Thymus (tissue), 11 donors: ENCODE results near the gene SLC16A10. TPM values are rescaled to one million over a fixed set of nuclear protein-coding genes. Genes with fewer than 3 reads are reported as not detected.
A peak's percentile ranks its signal among the peaks of the same experiment; 100 is the strongest.

Experiments
- DNase-seq, 9 donors: peaks; one replicate each; pipeline ENCODE4 v3.0.0-alpha.2; 2013; ENCODE audit warnings: low spot score in 9 of 9, low read depth in 6 of 9, missing footprints in 1 of 9
- H3K27ac ChIP-seq, 2 donors: one replicate each; pipeline ENCODE4 v1.5.1; 2013; ENCODE audit warnings: control low read depth in 1 of 2, low read depth in 1 of 2, low read length in 1 of 2, mild to moderate bottlenecking in 1 of 2, moderate library complexity in 1 of 2
- H3K27me3 ChIP-seq, 2 donors: one replicate each; pipeline ENCODE4 v1.5.1; 2013; ENCODE audit warnings: low read length in 1 of 2; ENCODE audit not compliant: control insufficient read depth in 2 of 2, insufficient read depth in 1 of 2
- H3K36me3 ChIP-seq, 2 donors: one replicate each; pipeline ENCODE4 v1.5.1; 2013; ENCODE audit warnings: low read length in 1 of 2, mild to moderate bottlenecking in 1 of 2, moderate library complexity in 1 of 2; ENCODE audit not compliant: control insufficient read depth in 2 of 2, insufficient read depth in 2 of 2
- H3K4me1 ChIP-seq, 2 donors: one replicate each; pipeline ENCODE4 v1.5.1; 2013; ENCODE audit warnings: low read length in 2 of 2; ENCODE audit not compliant: control insufficient read depth in 2 of 2, insufficient read depth in 2 of 2
- H3K4me3 ChIP-seq, 2 donors: one replicate each; pipeline ENCODE4 v1.5.1; 2013; ENCODE audit warnings: low read length in 2 of 2, control low read depth in 1 of 2, mild to moderate bottlenecking in 1 of 2
- H3K9me3 ChIP-seq, 2 donors: one replicate each; pipeline ENCODE4 v1.5.1; 2013; ENCODE audit warnings: low read length in 1 of 2, mild to moderate bottlenecking in 1 of 2; ENCODE audit not compliant: control insufficient read depth in 2 of 2, insufficient read depth in 1 of 2
- WGBS: extraction: QIAGEN DNeasy Blood & Tissue Kit; methylation state at CpG from one replicate; pipeline ENCODE4 v1.1.7; 2013; 5-methylcytosine and 5-hydroxymethylcytosine counted together
- polyA plus RNA-seq: library from polyadenylated mRNA; stranded (reverse); fragments of 200-250 nt; gene quantifications from one replicate; pipeline ENCODE4 v1.2.3, GENCODE V29; 2013
- total RNA-seq: library from RNA; stranded (reverse); fragments of 120-200 nt; gene quantifications from one replicate; pipeline ENCODE4 v1.2.4, GENCODE V29; 2013
- donor health status: healthy.

SLC16A10 gene
- total and polyA plus RNA-seq, 2 donors, result 15.0 to 20.0 TPM

DNA sequence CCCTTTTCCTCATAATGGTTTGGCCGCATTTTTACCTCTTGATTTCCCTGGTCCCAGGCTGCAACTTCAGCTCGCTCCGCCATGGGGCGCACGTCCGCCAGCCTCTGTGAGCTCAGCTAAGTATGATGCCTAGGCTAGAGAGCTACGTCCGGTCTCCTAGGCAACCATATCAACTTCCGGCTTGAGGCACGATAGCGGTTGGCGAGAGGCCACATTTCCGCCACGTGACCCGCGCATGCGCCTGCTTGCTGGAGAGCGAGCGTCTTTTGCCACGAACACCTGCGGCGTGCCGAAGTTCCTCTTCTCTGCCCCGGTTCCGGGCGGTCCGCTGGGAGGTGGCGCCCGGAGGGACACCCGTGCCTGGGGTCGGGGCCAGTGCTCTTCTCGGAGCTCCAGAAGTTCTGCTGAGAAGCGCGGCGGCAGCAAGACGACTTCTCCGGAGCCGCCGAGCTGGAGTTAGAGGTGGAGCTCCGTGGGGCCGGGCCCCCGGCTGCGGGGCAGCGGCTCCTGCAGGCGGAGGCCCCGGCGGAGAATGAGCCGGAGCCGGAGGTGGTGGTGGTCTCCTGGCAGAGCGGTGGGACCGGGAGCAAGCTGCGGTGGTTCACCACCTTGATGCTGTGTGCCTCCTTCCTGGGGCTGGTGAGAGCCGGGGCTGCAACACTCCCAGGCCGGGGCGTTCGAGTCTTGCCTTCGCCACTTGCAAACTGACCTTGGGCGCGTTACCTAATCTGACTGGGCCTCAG, 172.0 kb downstream of the SLC16A10 start:
- Histone ChIP-seq H3K27me3 (peaks cover 0 to 4% of the 10 kb centered on the region in 2 donors), H3K4me1 (peaks cover 5 to 13% of the 10 kb centered on the region in 2 donors), H3K4me3 (peak overlapping the region; percentile 72 to 81), H3K27ac (peak overlapping the region; percentile 93 to 97), H3K36me3 (peaks cover 4 to 7% of the 10 kb centered on the region in 2 donors), H3K9me3 (no peaks in the 10 kb centered on the region)
- 2% methylated on average over 59 of the region's 59 CpGs for WGBS
- DNase-seq, result peak; percentile 98 to 100 (median 100)

- Histone ChIP-seq H3K4me1 (peaks cover 5 to 13% of the 10 kb centered on the region in 2 donors), H3K27me3 (no peaks in the 10 kb centered on the region), H3K27ac (peak overlapping the region in 1 of 2 donors; percentile 52), H3K9me3 (no peaks in the 10 kb centered on the region), H3K36me3 (peaks cover 6 to 11% of the 10 kb centered on the region in 2 donors), H3K4me3 (no peak overlapping the region)
- no peak for DNase-seq
- WGBS, result 94% methylated on average over 12 of the region's 12 CpGs
These were observed 173.4 kb downstream of the SLC16A10 start for GRCh38 chr6:111260570-111261298.

DNA sequence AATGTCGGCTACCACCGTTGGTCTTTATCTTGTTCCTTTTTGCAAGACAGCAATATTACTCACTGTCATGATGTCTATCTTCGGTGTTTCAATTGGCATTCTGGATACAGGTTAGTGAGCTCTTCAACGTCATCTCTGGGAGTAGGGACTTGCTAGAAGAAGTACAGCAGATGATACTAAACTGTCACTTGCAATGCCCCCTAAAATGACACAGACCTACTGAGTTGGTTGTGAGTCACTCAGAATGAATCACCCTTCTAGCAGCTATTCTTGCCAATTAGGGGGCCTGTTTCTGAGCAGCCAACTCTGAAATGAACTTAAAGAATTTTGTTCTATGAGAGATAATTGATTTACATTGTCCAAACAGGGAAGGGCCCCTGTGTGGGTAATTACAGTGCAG, 176.5 kb downstream of the SLC16A10 start:
- Histone ChIP-seq H3K4me1 (peaks cover 5 to 11% of the 10 kb centered on the region in 2 donors), H3K27ac (no peak overlapping the region), H3K36me3 (peaks cover 12 to 28% of the 10 kb centered on the region in 2 donors), H3K9me3 (no peaks in the 10 kb centered on the region), H3K4me3 (no peak overlapping the region), H3K27me3 (no peaks in the 10 kb centered on the region)
- 98% methylated on average over 4 of the region's 4 CpGs for WGBS
- DNase-seq, result no peak

- Histone ChIP-seq H3K4me1 (peaks cover 0 to under 1% of the 10 kb centered on the region in 2 donors), H3K9me3 (no peaks in the 10 kb centered on the region), H3K27me3 (no peaks in the 10 kb centered on the region), H3K27ac (no peak overlapping the region), H3K36me3 (peaks cover 17 to 32% of the 10 kb centered on the region in 2 donors), H3K4me3 (no peak overlapping the region)
- no peak for DNase-seq
- WGBS, result 98% methylated on average over 6 of the region's 6 CpGs
These were observed 178.5 kb downstream of the SLC16A10 start for GRCh38 chr6:111265842-111266241.

DNA sequence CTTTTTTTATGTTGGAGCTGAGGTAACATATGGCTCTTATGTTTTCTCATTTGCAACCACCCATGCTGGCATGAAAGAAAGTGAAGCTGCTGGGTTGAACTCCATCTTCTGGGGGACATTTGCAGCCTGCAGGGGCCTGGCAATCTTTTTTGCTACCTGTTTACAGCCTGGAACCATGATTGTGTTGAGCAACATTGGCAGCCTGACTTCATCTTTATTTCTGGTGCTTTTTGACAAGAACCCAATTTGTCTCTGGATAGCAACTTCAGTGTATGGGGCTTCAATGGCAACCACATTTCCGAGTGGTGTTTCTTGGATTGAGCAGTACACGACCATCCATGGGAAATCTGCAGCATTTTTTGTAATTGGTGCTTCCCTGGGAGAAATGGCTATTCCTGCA, 179.0 kb downstream of the SLC16A10 start:
- WGBS, result over 99% methylated on average over 2 of the region's 2 CpGs
- peaks cover 17 to 32% of the 10 kb centered on the region in 2 donors for H3K36me3 ChIP-seq
- H3K27me3 ChIP-seq, result no peaks in the 10 kb centered on the region
- no peak overlapping the region for H3K4me3 ChIP-seq
- no peaks in the 10 kb centered on the region for H3K9me3 ChIP-seq
- no peak for DNase-seq
- H3K27ac ChIP-seq, result no peak overlapping the region
- H3K4me1 ChIP-seq, result no peaks in the 10 kb centered on the region

DNA sequence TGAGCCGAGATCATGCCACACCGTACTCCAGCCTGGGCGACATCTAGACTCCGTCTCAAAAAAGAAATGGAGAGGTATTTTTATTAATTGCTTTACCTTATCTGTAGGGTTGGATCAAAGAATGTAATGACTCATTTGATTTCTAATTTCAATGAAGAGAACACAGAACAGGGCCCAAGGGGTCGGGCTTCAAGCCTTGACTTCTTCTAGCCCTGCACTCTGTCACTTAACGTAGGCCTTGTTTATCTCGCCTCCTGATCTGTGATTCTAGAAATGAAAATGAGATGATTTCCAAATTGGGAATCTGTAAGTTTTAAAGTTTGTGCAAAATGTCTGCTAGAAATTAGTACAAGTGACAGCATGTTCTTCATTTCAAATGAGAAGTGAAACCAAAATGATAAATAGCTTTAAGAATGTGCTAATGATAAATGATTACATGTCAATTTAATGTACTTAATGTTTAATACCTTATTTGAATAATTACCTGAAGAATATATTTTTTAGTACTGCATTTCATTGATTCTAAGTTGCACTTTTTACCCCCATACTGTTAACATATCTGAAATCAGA, 180.5 kb downstream of the SLC16A10 start:
- 96% methylated on average over 7 of the region's 7 CpGs for WGBS
- Histone ChIP-seq H3K4me3 (no peak overlapping the region), H3K36me3 (peaks cover 17 to 32% of the 10 kb centered on the region in 2 donors), H3K27ac (no peak overlapping the region), H3K9me3 (no peaks in the 10 kb centered on the region), H3K4me1 (no peaks in the 10 kb centered on the region), H3K27me3 (no peaks in the 10 kb centered on the region)
- no peak for DNase-seq

DNA sequence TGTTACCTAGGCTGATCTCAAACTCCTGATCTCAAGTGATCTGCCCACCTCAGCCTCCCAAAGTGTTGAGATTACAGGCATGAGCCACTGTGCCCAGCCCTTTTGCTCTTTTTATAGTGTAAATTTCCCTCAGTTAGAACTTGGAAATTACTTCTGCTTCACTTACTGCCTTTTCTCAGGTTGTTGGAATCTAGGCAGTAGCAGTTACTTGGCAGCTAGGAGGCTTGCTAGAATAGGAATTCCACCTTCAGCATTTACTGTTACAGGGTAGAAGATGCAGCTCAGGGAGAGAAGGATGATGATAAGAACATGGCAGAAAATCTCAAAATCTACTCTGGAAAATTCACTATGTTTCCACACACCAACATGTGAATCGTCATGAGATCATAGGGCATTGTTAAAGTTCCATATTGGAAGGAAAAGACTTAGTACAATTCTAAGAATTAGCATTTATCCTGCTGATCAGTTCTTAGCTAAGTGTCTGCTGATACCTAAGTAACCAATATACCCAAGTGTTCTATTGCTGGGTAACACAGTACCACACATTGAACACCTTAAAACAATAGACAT, 182.2 kb downstream of the SLC16A10 start:
- no peak for DNase-seq
- Histone ChIP-seq H3K36me3 (peaks cover 12 to 25% of the 10 kb centered on the region in 2 donors), H3K27ac (no peak overlapping the region), H3K4me3 (no peak overlapping the region), H3K27me3 (no peaks in the 10 kb centered on the region), H3K4me1 (no peaks in the 10 kb centered on the region), H3K9me3 (peaks cover 0 to 6% of the 10 kb centered on the region in 2 donors)
- 98% methylated on average over 1 of the region's 1 CpG for WGBS

DNA sequence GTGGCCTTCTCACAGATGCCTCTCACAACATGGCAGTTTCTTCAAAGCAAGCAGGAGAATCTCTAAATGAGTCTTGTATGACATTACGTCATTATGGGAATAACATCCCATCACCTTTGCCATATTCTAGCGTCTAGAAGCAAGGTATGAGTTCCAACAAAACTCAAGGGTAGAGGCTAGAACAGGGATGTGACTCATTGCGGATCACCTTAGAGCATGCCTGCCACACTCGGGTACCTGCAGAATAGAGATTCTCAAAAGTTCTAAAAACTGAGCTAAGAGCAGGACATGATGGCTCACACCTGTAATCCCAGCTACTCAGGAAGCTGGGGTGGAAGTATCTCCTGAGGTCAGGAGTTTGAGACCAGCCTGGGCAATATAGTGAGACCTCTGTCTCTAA, 182.8 kb downstream of the SLC16A10 start:
- Histone ChIP-seq H3K4me3 (no peak overlapping the region), H3K27ac (no peak overlapping the region), H3K9me3 (peaks cover 0 to 9% of the 10 kb centered on the region in 2 donors), H3K27me3 (no peaks in the 10 kb centered on the region), H3K4me1 (no peaks in the 10 kb centered on the region), H3K36me3 (peaks cover 16 to 26% of the 10 kb centered on the region in 2 donors)
- DNase-seq, result no peak
- 98% methylated on average over 4 of the region's 4 CpGs for WGBS
